GM20000 (cell line): Measurements from ENCODE around the gene GPR152.

ENCODE experiments used
- DNase-seq: peaks from one replicate; pipeline ENCODE4 v3.0.0; 2012; ENCODE audit warnings: low spot score
- TF ChIP-seq, protein P1 (sequence below): IDR thresholded peaks from 2 replicates; pipeline ENCODE4 v1.5.1; 2012; ENCODE audit warnings: mild to moderate bottlenecking, control low read depth; ENCODE audit errors: extremely low read depth, missing control alignments

Gene GPR152

DNA sequence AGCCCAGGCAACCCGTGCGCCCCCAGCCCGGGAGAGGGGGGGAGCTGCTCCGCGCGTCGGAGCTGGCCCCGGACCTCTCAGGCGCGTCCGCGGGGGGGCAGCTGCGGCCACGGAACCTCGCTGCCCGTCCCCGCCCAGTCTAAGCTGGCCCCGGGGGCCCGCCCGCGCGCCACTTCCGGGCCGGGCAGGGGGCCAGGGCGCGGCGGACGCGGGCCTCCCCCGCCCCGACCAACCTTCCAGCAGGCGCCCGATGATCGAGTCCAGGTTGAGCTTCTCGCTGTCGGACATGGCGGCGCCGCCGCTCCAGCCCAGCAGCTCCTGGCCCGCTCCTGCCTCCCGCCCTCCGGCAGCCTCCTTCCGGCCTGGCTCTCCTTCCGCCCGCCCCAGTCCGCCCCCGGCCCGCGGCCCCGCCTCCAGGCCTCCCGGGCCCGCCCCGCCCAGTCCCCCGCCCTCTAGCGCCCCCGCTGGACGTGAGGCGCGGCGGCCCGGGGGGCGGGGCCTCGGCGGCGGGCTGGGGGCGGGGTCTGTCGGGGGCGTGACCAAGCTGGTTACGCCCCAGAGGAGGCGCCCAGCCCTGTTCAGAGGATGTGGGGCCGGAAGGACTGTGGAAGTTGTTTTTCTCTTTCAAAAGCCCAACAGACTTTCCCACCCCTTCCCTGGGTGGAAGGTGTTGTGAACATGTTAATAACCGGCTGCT, 50.9 kb downstream of the GPR152 start, which contains the start of gene PPP1CA:
Gene PPP1CA (minus strand): TSS at position 364 of the 697 bp plus-strand sequence. CDS start 76 bp downstream, at position 288.
- DNase-seq: peak; percentile 100
- TF ChIP-seq, protein P1, sequence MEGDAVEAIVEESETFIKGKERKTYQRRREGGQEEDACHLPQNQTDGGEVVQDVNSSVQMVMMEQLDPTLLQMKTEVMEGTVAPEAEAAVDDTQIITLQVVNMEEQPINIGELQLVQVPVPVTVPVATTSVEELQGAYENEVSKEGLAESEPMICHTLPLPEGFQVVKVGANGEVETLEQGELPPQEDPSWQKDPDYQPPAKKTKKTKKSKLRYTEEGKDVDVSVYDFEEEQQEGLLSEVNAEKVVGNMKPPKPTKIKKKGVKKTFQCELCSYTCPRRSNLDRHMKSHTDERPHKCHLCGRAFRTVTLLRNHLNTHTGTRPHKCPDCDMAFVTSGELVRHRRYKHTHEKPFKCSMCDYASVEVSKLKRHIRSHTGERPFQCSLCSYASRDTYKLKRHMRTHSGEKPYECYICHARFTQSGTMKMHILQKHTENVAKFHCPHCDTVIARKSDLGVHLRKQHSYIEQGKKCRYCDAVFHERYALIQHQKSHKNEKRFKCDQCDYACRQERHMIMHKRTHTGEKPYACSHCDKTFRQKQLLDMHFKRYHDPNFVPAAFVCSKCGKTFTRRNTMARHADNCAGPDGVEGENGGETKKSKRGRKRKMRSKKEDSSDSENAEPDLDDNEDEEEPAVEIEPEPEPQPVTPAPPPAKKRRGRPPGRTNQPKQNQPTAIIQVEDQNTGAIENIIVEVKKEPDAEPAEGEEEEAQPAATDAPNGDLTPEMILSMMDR: peak; percentile 19
